Activated CD4-positive, alpha-beta memory T cell treated with anti-CD3 and anti-CD28 coated beads, Interleukin-2, amount 10 ng/mL, durations not matched to agents 7 days and 5 days (primary cell): ENCODE data around the gene CD48. TPM values are rescaled to one million over a fixed set of nuclear protein-coding genes. Genes with fewer than 3 reads are reported as not detected.

Experiments used
- total RNA-seq, 2 experiments: library from RNA; stranded (reverse); gene quantifications; one replicate each; pipeline ENCODE4 v1.2.3, GENCODE V29; 2021

CD48 gene
- total RNA-seq, 2 experiments from 2014 or later, result 403 to 404 TPM

Other genes starting within 250 kb of the CD48 start
- 10 to 100 TPM; 32.0 to 33.8 TPM for gene SLAMF6, start 188.6 kb downstream of the CD48 start, total RNA-seq
- 10 to 100 TPM; 21.6 to 23.3 TPM for gene CD84, start 132.3 kb downstream of the CD48 start, total RNA-seq
- gene SLAMF1, start 64.8 kb downstream of the CD48 start, total RNA-seq, result 100 to 1,000 TPM; 106 to 113 TPM
- 10 to 100 TPM; 13.7 to 15.3 TPM for gene SLAMF7, start 27.4 kb upstream of the CD48 start, total RNA-seq
- gene LY9, start 84.4 kb upstream of the CD48 start, total RNA-seq, result 10 to 100 TPM; 46.4 to 49.9 TPM
- gene CD244, start 151.1 kb upstream of the CD48 start, total RNA-seq, result 1 to 10 TPM; 2.0 to 2.3 TPM
- not detected for gene ITLN1, start 173.4 kb upstream of the CD48 start, total RNA-seq
- gene ITLN2, start 243.0 kb upstream of the CD48 start, total RNA-seq, result not detected